ENCODE data around the gene ARHGAP40. TPM values are rescaled to one million over a fixed set of nuclear protein-coding genes. Genes with fewer than 3 reads are reported as not detected.

ARHGAP40 gene
- total RNA-seq, 2 donors from 2014 or later, result not detected

- no peaks in the 10 kb centered on the region for H3K9me3 ChIP-seq
- ATAC-seq (no peak), DNase-seq (no peak)
- H3K4me1 ChIP-seq, result no peaks in the 10 kb centered on the region
- intact Hi-C loops (cut with DNase I), result no loop called here
- no peaks in the 10 kb centered on the region for H3K36me3 ChIP-seq (replicated peaks in 1 of 2; ENCODE audit: insufficient read depth in 1 of 2, low read depth in 2 of 2)
- no peak overlapping the region for H3K27ac ChIP-seq
- H3K4me3 ChIP-seq, result no peak overlapping the region
- TF ChIP-seq POLR2A (IDR thresholded peaks at IDR 0.05), result no peak
- TF ChIP-seq CTCF (IDR thresholded peaks at IDR 0.05), result no peak
- 51 to 52% methylated on average over 7 of the region's 7 CpGs for WGBS, 2 donors
- H3K27me3 ChIP-seq, result no peaks in the 10 kb centered on the region
Observed at GRCh38 chr20:38584099-38584763, 17.4 kb upstream of the ARHGAP40 start.

DNA sequence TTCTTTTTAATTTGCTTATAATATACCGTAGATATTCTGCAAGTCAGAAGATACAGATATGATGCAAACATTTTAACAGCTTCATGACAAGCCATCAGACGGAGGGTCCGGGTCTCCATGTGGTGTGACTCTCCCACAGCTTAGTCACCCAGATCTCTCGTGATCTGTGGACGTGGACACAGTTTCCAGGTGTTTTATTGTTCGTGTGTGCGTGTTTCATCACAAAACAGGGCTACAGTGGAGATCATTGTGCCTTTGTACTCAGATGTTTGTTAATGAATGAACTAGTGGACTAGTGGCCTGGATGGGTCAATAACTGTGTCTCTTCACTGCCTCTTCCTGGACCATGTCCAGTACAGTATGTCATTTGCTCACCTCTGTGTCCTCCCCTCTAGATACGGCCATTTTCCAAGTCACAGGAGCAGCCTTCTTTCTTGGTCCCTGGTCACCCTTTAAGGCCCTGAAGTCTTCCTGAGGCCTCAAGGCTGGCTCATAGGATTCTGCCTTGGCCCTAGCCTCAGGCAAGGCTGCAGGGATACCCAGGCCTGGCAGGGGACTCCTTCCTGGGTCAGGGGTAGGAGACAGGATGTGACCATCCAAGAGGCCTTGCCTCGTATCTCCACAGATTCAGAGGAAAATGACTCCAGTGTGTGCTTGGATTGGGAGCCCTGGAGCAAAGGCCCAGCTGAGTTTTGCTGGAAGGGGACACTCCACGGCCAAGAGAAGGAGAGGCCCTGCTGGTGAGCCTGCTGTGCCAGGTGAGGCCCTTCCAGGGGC is 16.0 kb upstream of the ARHGAP40 start:
- 58 to 62% methylated on average over 10 of the region's 10 CpGs for WGBS, 2 donors
- Histone ChIP-seq H3K4me1 (no peaks in the 10 kb centered on the region), H3K4me3 (no peak overlapping the region), H3K27me3 (no peaks in the 10 kb centered on the region), H3K36me3 (replicated peaks in 1 of 2; ENCODE audit: insufficient read depth in 1 of 2, low read depth in 2 of 2) (no peaks in the 10 kb centered on the region), H3K27ac (no peak overlapping the region), H3K9me3 (no peaks in the 10 kb centered on the region)
- intact Hi-C loops (cut with DNase I), result no loop called here
- no peak for DNase-seq
- ATAC-seq, result no peak
- TF ChIP-seq POLR2A (IDR thresholded peaks at IDR 0.05) (no peak), CTCF (IDR thresholded peaks at IDR 0.05) (no peak)

DNA sequence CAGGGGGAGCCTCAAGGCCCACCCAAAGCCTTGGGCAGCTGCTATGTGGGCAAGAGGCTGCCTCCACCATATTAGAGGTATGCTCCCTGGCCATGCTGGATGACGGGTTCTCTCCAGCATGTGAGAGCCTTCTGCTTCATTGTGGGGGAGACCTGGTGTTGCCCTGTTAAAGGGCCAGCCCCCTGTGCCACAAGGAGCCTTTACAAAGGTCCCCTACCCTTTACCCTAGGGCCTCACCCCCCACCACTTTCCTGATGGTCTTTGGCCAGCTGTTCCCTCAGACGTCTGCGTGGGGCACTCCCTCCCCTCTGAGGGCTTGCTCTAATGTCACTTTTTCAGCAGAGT is 15.5 kb upstream of the ARHGAP40 start:
- WGBS, 2 donors, result 42 to 75% methylated on average over 3 of the region's 3 CpGs
- Histone ChIP-seq H3K36me3 (replicated peaks in 1 of 2; ENCODE audit: insufficient read depth in 1 of 2, low read depth in 2 of 2) (no peaks in the 10 kb centered on the region), H3K4me3 (no peak overlapping the region), H3K27me3 (no peaks in the 10 kb centered on the region), H3K4me1 (no peaks in the 10 kb centered on the region), H3K27ac (no peak overlapping the region), H3K9me3 (no peaks in the 10 kb centered on the region)
- TF ChIP-seq POLR2A (IDR thresholded peaks at IDR 0.05), result no peak
- no peak for TF ChIP-seq CTCF (IDR thresholded peaks at IDR 0.05)
- ATAC-seq (no peak), DNase-seq (no peak)
- intact Hi-C loops (cut with DNase I), result no loop called here

DNA sequence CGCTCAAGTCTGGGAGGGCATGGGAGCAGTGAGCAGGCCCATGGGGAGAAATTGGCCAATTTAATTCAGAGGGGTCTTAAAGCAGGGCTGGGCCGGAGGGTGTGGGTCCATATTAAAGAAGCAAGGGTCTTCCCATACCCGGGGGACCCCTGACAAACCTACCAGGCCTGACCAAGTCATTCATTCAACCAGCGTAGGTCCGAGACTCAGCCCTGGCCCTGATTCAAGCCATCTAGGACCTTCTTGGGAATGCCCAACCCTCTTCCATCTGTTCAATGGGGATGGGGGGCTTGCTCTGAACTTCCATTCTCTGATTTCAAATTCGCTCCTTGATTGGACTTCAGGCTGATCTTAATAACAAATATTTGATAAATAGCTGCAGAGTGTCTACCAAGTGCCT is 13.3 kb upstream of the ARHGAP40 start:
- Histone ChIP-seq H3K4me3 (no peak overlapping the region), H3K27ac (no peak overlapping the region), H3K27me3 (no peaks in the 10 kb centered on the region), H3K36me3 (replicated peaks in 1 of 2; ENCODE audit: insufficient read depth in 1 of 2, low read depth in 2 of 2) (no peaks in the 10 kb centered on the region), H3K9me3 (no peaks in the 10 kb centered on the region), H3K4me1 (no peaks in the 10 kb centered on the region)
- ATAC-seq (no peak), DNase-seq (no peak)
- intact Hi-C loops (cut with DNase I), result no loop called here
- TF ChIP-seq CTCF (IDR thresholded peaks at IDR 0.05) (no peak), POLR2A (IDR thresholded peaks at IDR 0.05) (no peak)
- WGBS, 2 donors, result 73 to 89% methylated on average over 3 to 6 of the region's 6 CpGs

DNA sequence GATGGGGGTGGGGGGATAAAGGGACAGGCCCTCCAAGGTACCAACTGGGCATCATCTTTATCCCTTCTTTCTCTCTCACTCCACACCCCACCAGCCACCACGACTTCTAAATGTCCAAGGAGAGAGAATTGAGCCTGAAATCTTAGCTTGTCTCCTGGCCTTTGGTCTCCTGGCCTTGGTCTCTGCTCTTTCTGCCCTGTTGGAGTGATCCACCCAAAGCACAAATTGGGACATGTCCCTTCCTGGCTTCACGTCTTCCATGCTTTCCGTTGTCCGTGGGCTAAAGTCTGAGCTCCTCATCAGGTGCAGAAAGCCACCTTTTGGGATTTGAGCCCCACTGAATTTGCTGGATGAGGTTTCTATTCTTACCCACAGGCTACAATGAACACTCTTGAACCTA is 12.3 kb upstream of the ARHGAP40 start:
- no peaks in the 10 kb centered on the region for H3K4me1 ChIP-seq
- no peak overlapping the region for H3K27ac ChIP-seq
- ATAC-seq (no peak), DNase-seq (no peak)
- H3K4me3 ChIP-seq, result no peak overlapping the region
- TF ChIP-seq CTCF (IDR thresholded peaks at IDR 0.05) (no peak), POLR2A (IDR thresholded peaks at IDR 0.05) (no peak)
- intact Hi-C loops (cut with DNase I), result no loop called here
- 74 to 85% methylated on average over 4 of the region's 4 CpGs for WGBS, 2 donors
- no peaks in the 10 kb centered on the region for H3K36me3 ChIP-seq (replicated peaks in 1 of 2; ENCODE audit: insufficient read depth in 1 of 2, low read depth in 2 of 2)
- no peaks in the 10 kb centered on the region for H3K9me3 ChIP-seq
- H3K27me3 ChIP-seq, result no peaks in the 10 kb centered on the region
